Measurements from ENCODE around the gene DENND1A. TPM values are rescaled to one million over a fixed set of nuclear protein-coding genes. Genes with fewer than 3 reads are reported as not detected.
"Not testable (repeated sequence)": the region's sequence is repeated elsewhere in the genome, so short reads cannot be mapped to it uniquely, and the experiment has no call there.

Gene DENND1A
- total RNA-seq, 1 donor from 2014 or later: 37.3 TPM

DNA sequence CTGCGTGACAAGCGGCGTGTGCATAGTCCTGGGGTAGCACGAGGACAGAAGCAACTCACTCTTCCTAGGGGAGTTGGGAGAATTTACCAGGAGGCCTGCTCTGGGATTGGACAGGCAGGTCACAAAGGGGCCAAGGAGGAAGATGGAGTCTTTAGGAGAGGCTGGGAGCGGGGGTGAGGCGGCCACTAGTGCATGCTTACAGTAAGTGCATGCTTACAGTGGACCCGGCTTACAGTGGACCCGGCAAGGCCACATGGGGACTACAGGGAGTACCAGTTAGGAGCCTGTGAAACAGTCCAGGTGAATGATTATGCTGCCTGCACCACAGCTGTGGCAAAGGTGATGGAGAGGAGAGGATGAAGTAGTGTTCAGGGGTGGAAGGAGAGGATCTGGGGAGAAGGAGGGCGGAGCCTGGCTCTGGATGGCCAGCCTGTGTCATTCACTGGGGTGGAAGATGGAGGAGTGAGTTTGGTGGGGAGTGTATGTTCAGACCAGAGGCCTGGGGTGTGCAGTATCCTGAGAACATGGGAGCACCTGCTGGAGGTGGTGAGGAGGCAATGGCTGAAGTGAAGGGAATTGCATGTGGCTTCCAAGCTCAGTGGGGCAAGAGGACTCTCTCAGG is 495.2 kb downstream of the DENND1A start:
- Histone ChIP-seq H3K4me3 (no peak overlapping the region), H3K4me1 (no peaks in the 10 kb centered on the region), H3K36me3 (peaks cover 20 to 35% of the 10 kb centered on the region in 2 donors), H3K27ac (no peak overlapping the region), H3K9me3 (no peaks in the 10 kb centered on the region), H3K27me3 (no peaks in the 10 kb centered on the region)
- TF ChIP-seq, protein P1, sequence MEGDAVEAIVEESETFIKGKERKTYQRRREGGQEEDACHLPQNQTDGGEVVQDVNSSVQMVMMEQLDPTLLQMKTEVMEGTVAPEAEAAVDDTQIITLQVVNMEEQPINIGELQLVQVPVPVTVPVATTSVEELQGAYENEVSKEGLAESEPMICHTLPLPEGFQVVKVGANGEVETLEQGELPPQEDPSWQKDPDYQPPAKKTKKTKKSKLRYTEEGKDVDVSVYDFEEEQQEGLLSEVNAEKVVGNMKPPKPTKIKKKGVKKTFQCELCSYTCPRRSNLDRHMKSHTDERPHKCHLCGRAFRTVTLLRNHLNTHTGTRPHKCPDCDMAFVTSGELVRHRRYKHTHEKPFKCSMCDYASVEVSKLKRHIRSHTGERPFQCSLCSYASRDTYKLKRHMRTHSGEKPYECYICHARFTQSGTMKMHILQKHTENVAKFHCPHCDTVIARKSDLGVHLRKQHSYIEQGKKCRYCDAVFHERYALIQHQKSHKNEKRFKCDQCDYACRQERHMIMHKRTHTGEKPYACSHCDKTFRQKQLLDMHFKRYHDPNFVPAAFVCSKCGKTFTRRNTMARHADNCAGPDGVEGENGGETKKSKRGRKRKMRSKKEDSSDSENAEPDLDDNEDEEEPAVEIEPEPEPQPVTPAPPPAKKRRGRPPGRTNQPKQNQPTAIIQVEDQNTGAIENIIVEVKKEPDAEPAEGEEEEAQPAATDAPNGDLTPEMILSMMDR (IDR thresholded peaks at IDR 0.05): no peak
- peak in 1 of 2 donors; percentile 37 for DNase-seq (ENCODE audit: low spot score in 2 of 2)
- intact Hi-C loops (cut with DNase I): no loop called here

DNA sequence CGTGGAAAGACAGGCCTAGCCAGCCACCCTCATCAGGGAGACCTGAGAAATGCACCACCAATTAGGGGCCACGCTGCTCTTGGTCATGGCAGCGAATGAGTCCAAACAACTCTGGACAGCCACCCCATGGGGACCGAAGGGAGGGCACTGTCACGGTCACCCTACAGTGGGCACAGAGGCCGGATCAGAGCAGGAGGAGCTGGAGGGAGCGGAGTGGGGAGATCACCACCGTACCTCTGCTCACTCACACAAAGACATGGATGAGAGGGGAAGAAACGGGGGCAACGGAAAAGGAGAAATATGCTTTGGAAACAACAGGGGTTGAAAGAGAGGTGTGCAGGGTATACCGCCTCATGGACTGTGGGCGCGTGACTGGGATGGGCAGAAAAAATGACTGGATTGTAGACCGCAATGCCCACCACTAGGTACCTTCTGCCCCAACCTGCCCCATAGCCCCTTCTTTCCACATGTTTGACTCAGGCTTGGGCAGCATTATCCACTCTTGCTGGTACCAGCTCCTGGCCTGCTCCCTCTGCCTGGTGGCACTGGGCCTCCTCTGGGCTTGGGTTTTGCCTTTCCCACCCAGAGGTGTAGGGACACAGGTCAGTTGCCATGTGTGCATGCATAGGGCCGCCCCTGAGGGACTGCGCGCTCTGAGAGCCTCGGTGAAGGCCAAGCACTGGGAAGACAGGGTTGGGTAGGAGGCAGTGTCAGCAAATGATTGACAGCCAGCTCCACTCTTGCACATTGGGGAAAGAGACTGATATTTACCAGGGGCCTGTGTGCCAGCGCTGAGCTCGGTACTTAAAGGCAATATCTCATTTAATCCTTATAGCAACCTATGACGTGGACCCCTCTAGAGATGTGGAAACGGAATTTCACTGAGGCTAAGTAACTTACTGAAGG is 497.3 kb downstream of the DENND1A start:
- Histone ChIP-seq H3K9me3 (peaks cover 0 to 3% of the 10 kb centered on the region in 2 donors), H3K4me1 (no peaks in the 10 kb centered on the region), H3K36me3 (peaks cover 13 to 27% of the 10 kb centered on the region in 2 donors), H3K4me3 (no peak overlapping the region), H3K27me3 (no peaks in the 10 kb centered on the region), H3K27ac (no peak overlapping the region)
- DNase-seq (ENCODE audit: low spot score in 2 of 2): peak in 1 of 2 donors; percentile 46
- TF ChIP-seq, protein P1 (IDR thresholded peaks at IDR 0.05): no peak
- intact Hi-C loops (cut with DNase I): no loop called here

DNA sequence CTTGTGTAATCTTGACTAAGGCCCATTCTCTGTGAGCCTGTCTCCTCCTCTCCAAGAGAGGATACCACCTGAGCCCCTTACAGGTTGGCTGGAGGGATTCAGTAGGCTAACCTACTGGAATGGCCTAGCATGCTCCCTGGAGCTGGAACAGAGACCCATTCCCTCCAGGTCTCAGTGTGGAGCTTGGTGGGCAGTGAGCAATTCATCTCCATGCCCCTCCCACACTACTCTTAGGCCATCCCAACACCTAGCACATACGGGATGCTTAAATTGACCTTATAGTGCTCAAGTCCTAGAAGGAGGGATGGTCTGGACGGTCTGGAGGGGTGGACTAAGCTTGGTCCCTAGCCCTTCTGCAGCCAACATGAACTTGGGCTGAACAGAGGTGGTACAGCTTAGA is 498.3 kb downstream of the DENND1A start:
- Histone ChIP-seq H3K4me1 (no peaks in the 10 kb centered on the region), H3K27me3 (no peaks in the 10 kb centered on the region), H3K4me3 (no peak overlapping the region), H3K27ac (no peak overlapping the region), H3K36me3 (peaks cover 9 to 23% of the 10 kb centered on the region in 2 donors), H3K9me3 (peaks cover 0 to 3% of the 10 kb centered on the region in 2 donors)
- TF ChIP-seq, protein P1 (IDR thresholded peaks at IDR 0.05): no peak
- peak in 1 of 2 donors; percentile 13 for DNase-seq (ENCODE audit: low spot score in 2 of 2)
- intact Hi-C loops (cut with DNase I): no loop called here

DNA sequence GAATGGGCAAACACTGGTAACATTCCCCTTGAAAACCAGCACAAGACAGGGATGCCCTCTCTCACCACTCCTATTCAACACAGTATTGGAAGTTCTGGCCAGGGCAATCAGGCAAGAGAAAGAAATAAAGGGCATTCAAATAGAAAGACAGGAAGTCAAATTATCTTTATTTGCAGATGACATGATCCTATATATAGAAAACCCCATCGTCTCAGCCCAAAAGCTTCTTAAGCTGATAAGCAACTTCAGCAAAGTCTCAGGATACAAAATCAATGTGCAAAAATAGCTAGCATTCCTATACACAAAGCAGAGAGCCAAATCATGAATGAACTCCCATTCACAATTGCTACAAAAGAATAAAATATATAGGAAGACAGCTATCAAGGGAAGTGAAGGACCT is 501.5 kb downstream of the DENND1A start:
- H3K9me3 ChIP-seq; H3K27ac ChIP-seq; intact Hi-C loops (cut with DNase I); H3K36me3 ChIP-seq; DNase-seq (ENCODE audit: low spot score in 2 of 2); H3K4me1 ChIP-seq; H3K27me3 ChIP-seq; H3K4me3 ChIP-seq: not testable (repeated sequence)

DNA sequence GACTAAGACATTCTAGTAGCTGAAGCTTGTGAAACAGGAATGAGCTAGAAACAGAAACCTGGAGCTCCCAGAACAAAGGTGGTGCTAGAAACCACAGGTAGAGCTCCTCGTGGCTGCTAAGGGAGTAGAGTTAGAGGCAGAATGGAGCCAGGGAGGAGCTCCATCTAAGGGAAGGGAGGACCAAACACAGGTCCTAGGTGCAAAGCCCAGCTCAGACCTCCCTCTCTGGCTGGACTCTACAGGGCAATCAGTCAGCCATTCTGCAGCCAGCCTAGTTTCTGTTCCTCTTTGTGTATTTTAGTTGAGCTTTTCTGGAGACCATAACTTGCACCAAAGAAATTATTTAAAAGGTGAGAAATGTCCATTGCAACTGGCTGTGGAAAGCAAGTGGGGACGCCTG is 503.5 kb downstream of the DENND1A start:
- peaks cover 0 to 3% of the 10 kb centered on the region in 2 donors for H3K9me3 ChIP-seq

More for the DNA sequence above, 503.5 kb downstream of the DENND1A start:
- Histone ChIP-seq H3K4me1 (no peaks in the 10 kb centered on the region), H3K36me3 (peaks cover 8 to 10% of the 10 kb centered on the region in 2 donors), H3K27me3 (no peaks in the 10 kb centered on the region), H3K27ac (no peak overlapping the region), H3K4me3 (no peak overlapping the region)
- intact Hi-C loops (cut with DNase I): no loop called here
- DNase-seq (ENCODE audit: low spot score in 2 of 2): peak in 1 of 2 donors; percentile 27
- TF ChIP-seq, protein P1 (IDR thresholded peaks at IDR 0.05): no peak

All from ascending aorta (tissue), 2 donors.